GM23338 (cell line): ENCODE results near the gene CCDC91. TPM values are rescaled to one million over a fixed set of nuclear protein-coding genes. Genes with fewer than 3 reads are reported as not detected.

Experiments used
- ATAC-seq: fragments of 200-7000 bp; cut with Tn5 transposase; 3 replicates; pipeline ENCODE4 v1.9.1; 2020
- DNase-seq: peaks from one replicate; pipeline ENCODE4 v3.0.0-alpha.2; 2015; ENCODE audit warnings: low spot score
- H2AFZ ChIP-seq: fragments of 200-600 bp; sonication (generic); 2 replicates; pipeline ENCODE4 v1.8.0; 2016; ENCODE audit warnings: antibody characterized with exemption, mild to moderate bottlenecking, moderate library complexity
- H3F3A ChIP-seq: fragments of 200-600 bp; sonication (generic); replicated peaks from 2 replicates; pipeline ENCODE4 v1.8.0; 2017; ENCODE audit warnings: antibody characterized with exemption, mixed run types, low read depth
- H3K27ac ChIP-seq: fragments of 200-600 bp; sonication (generic); 2 replicates; pipeline ENCODE4 v1.6.1; 2016; ENCODE audit warnings: low read depth
- H3K27me3 ChIP-seq: fragments of 200-600 bp; sonication (generic); 2 replicates; pipeline ENCODE4 v1.8.0; 2016; ENCODE audit warnings: mild to moderate bottlenecking, mixed run types, moderate library complexity; ENCODE audit not compliant: insufficient read depth
- H3K36me3 ChIP-seq: fragments of 200-600 bp; sonication (generic); 2 replicates; pipeline ENCODE4 v1.8.0; 2016; ENCODE audit warnings: mild to moderate bottlenecking; ENCODE audit not compliant: insufficient read depth
- H3K4me1 ChIP-seq: fragments of 200-600 bp; sonication (generic); 2 replicates; pipeline ENCODE4 v1.8.0; 2016; ENCODE audit warnings: mild to moderate bottlenecking, moderate library complexity; ENCODE audit not compliant: insufficient read depth
- H3K4me2 ChIP-seq: fragments of 200-600 bp; sonication (generic); 2 replicates; pipeline ENCODE4 v1.7.1; 2017; ENCODE audit warnings: mixed run types
- H3K4me3 ChIP-seq: fragments of 200-600 bp; sonication (generic); 2 replicates; pipeline ENCODE4 v1.6.1; 2016; ENCODE audit warnings: mixed run types
- H3K79me2 ChIP-seq: fragments of 200-600 bp; sonication (generic); replicated peaks from 2 replicates; pipeline ENCODE4 v1.8.0; 2017; ENCODE audit warnings: mild to moderate bottlenecking; ENCODE audit not compliant: insufficient read depth
- H3K9me2 ChIP-seq: fragments of 200-600 bp; sonication (generic); 2 replicates; pipeline ENCODE4 v1.8.0; 2017; ENCODE audit not compliant: insufficient read depth
- H4K20me1 ChIP-seq: fragments of 200-600 bp; sonication (generic); replicated peaks from 2 replicates; pipeline ENCODE4 v1.8.0; 2017; ENCODE audit warnings: mild to moderate bottlenecking; ENCODE audit not compliant: insufficient read depth
- H3K27ac Mint-ChIP-seq: 2 replicates; pipeline ENCODE4 v1.8.0; 2020; ENCODE audit warnings: inconsistent platforms, mild to moderate bottlenecking, moderate library complexity, mixed read lengths
- H3K27me3 Mint-ChIP-seq: 3 replicates; pipeline ENCODE4 v1.8.0; 2022; ENCODE audit warnings: low read depth, mild to moderate bottlenecking, moderate library complexity, mixed read lengths, inconsistent platforms; ENCODE audit not compliant: insufficient read depth, poor library complexity
- H3K36me3 Mint-ChIP-seq: 3 replicates; pipeline ENCODE4 v1.8.0; 2021; ENCODE audit warnings: low read depth, mild to moderate bottlenecking, inconsistent platforms, moderate library complexity, mixed read lengths
- H3K4me1 Mint-ChIP-seq: 3 replicates; pipeline ENCODE4 v1.8.0; 2020; ENCODE audit warnings: mild to moderate bottlenecking, inconsistent platforms, mixed read lengths
- H3K4me3 Mint-ChIP-seq: 3 replicates; pipeline ENCODE4 v1.8.0; 2021; ENCODE audit warnings: moderate library complexity, mild to moderate bottlenecking, inconsistent platforms, mixed read lengths
- H3K9me3 Mint-ChIP-seq: 3 replicates; pipeline ENCODE4 v1.8.0; 2020; ENCODE audit warnings: moderate library complexity, mild to moderate bottlenecking, inconsistent platforms, mixed read lengths
- CREB1 ChIP-seq: fragments of 250-450 bp; sonication (Bioruptor Pico); IDR thresholded peaks from 2 replicates; pipeline ENCODE4 v1.5.0; 2020; ENCODE audit warnings: low read depth, mild to moderate bottlenecking, moderate library complexity
- EZH2 ChIP-seq: fragments of 200-600 bp; sonication (generic); IDR thresholded peaks from one replicate; pipeline ENCODE4 v1.8.0; 2017; ENCODE audit warnings: antibody characterized with exemption, mild to moderate bottlenecking, low read depth; ENCODE audit not compliant: unreplicated experiment
- EZH2phosphoT487 ChIP-seq: fragments of 200-600 bp; sonication (generic); IDR thresholded peaks from one replicate; pipeline ENCODE4 v1.8.1; 2018; ENCODE audit warnings: antibody characterized with exemption; ENCODE audit not compliant: unreplicated experiment
- JUNB ChIP-seq: IDR thresholded peaks from one replicate; pipeline ENCODE4 v1.6.1; 2016; ENCODE audit warnings: antibody characterized with exemption; ENCODE audit not compliant: unreplicated experiment
- NANOG ChIP-seq: IDR thresholded peaks from 2 replicates; pipeline ENCODE4 v1.6.1; 2016; ENCODE audit warnings: antibody characterized with exemption, borderline replicate concordance
- POLR2AphosphoS5 ChIP-seq: IDR thresholded peaks from 2 replicates; pipeline ENCODE4 v1.6.1; 2016; ENCODE audit warnings: antibody characterized with exemption, low read depth
- STAT1 ChIP-seq: IDR thresholded peaks from one replicate; pipeline ENCODE4 v1.6.1; 2016; ENCODE audit warnings: antibody characterized with exemption; ENCODE audit not compliant: unreplicated experiment
- ZNF114 ChIP-seq: fragments of 250-450 bp; sonication (Bioruptor Pico); IDR thresholded peaks from 2 replicates; pipeline ENCODE4 v1.5.0; 2020; ENCODE audit warnings: mild to moderate bottlenecking, moderate library complexity
- ZNF331 ChIP-seq: fragments of 250-450 bp; sonication (Bioruptor Pico); IDR thresholded peaks from 2 replicates; pipeline ENCODE4 v1.5.0; 2020; ENCODE audit warnings: low read depth, mild to moderate bottlenecking, moderate library complexity
- polyA plus RNA-seq: library from polyadenylated mRNA; unstranded; fragments of >200 nt; fragmentation: Nextera tagmentation; extraction: Ambion mirVana; gene quantifications from 2 replicates; pipeline ENCODE4 v1.2.1, GENCODE V29; 2016
- total RNA-seq: library from RNA; depleted of rRNA; stranded (reverse); fragments of >200 nt; shearing (Covaris generic); gene quantifications from 2 replicates; pipeline ENCODE4 v1.2.3, GENCODE V29; 2014
- TF ChIP-seq, protein P1 (sequence below), 2 experiments: fragments of 200-600 bp in 1 of 2; sonication (generic) in 1 of 2; conservative IDR thresholded peaks; 2 replicates each; pipeline versions ENCODE4 v1.5.1 to v1.6.1; 2016 to 2017; ENCODE audit warnings: antibody characterized with exemption in 2 of 2, low read depth in 2 of 2, mild to moderate bottlenecking in 2 of 2, moderate library complexity in 1 of 2
- TF ChIP-seq, protein P2 (sequence below): IDR thresholded peaks from 2 replicates; pipeline ENCODE4 v1.6.1; 2016; ENCODE audit warnings: antibody characterized with exemption
- TF ChIP-seq, protein P3 (sequence below): fragments of 250-450 bp; sonication (Bioruptor Pico); IDR thresholded peaks from 2 replicates; pipeline ENCODE4 v1.5.0; 2020; ENCODE audit warnings: mild to moderate bottlenecking, moderate library complexity
- TF ChIP-seq, protein P4 (sequence below): IDR thresholded peaks from one replicate; pipeline ENCODE4 v1.6.1; 2018; ENCODE audit warnings: antibody characterized with exemption; ENCODE audit not compliant: unreplicated experiment

The CCDC91 gene
- total and polyA plus RNA-seq, 2 experiments from 2014 or later = 24.7 to 48.7 TPM

DNA sequence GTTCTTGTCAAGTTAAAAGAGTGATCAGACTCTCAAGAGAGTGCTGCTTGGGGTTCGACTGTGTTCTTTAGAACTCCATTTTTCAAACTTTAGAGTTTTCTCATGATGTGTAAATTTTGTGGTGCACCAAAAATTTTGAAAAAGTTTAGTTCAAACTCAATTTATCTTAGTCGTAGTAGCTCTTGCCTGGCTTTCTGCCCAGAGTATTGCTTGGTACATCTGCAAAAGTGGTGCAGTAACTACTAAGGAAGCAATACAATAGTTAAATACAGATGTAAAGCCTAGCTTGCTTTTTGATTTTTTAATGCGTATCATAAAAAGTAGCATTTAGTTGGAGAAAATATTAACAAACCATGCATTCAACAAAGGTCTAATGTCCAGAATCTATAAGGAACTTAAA, 9.5 kb upstream of the CCDC91 start:
- Mint-ChIP-seq H3K27me3 (peaks cover 2% of the 10 kb centered on the region), H3K36me3 (no peaks in the 10 kb centered on the region), H3K4me1 (no peaks in the 10 kb centered on the region), H3K27ac (no peak overlapping the region), H3K9me3 (peaks cover 4% of the 10 kb centered on the region; the same call in 1 of the 3 replicates), H3K4me3 (no peak overlapping the region)
- ATAC-seq (no peak), DNase-seq (no peak)
- Histone ChIP-seq H3K27me3 (no peaks in the 10 kb centered on the region), H3K9me2 (peaks cover 3% of the 10 kb centered on the region; the same call in 1 of the 2 replicates), H3K79me2 (no peaks in the 10 kb centered on the region), H3K27ac (no peak overlapping the region), H3K4me3 (no peak overlapping the region), H3F3A (no peaks in the 10 kb centered on the region), H3K4me2 (no peak overlapping the region), H2AFZ (no peak overlapping the region), H3K4me1 (no peaks in the 10 kb centered on the region), H4K20me1 (no peaks in the 10 kb centered on the region), H3K36me3 (no peaks in the 10 kb centered on the region)
- no peak for TF ChIP-seq EZH2phosphoT487
- TF ChIP-seq, protein P1, sequence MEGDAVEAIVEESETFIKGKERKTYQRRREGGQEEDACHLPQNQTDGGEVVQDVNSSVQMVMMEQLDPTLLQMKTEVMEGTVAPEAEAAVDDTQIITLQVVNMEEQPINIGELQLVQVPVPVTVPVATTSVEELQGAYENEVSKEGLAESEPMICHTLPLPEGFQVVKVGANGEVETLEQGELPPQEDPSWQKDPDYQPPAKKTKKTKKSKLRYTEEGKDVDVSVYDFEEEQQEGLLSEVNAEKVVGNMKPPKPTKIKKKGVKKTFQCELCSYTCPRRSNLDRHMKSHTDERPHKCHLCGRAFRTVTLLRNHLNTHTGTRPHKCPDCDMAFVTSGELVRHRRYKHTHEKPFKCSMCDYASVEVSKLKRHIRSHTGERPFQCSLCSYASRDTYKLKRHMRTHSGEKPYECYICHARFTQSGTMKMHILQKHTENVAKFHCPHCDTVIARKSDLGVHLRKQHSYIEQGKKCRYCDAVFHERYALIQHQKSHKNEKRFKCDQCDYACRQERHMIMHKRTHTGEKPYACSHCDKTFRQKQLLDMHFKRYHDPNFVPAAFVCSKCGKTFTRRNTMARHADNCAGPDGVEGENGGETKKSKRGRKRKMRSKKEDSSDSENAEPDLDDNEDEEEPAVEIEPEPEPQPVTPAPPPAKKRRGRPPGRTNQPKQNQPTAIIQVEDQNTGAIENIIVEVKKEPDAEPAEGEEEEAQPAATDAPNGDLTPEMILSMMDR (conservative IDR thresholded peaks at IDR 0.05; ENCODE audit: low read depth in 2 of 2) = no peak
- TF ChIP-seq ZNF331 (CRISPR knock-in tag) = no peak
- TF ChIP-seq STAT1 = no peak
- no peak for TF ChIP-seq CREB1 (CRISPR knock-in tag)
- TF ChIP-seq ZNF114 = no peak
- TF ChIP-seq, protein P2, sequence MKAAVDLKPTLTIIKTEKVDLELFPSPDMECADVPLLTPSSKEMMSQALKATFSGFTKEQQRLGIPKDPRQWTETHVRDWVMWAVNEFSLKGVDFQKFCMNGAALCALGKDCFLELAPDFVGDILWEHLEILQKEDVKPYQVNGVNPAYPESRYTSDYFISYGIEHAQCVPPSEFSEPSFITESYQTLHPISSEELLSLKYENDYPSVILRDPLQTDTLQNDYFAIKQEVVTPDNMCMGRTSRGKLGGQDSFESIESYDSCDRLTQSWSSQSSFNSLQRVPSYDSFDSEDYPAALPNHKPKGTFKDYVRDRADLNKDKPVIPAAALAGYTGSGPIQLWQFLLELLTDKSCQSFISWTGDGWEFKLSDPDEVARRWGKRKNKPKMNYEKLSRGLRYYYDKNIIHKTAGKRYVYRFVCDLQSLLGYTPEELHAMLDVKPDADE = no peak
- TF ChIP-seq EZH2 = no peak
- no peak for TF ChIP-seq NANOG
- TF ChIP-seq JUNB = no peak
- TF ChIP-seq, protein P3, sequence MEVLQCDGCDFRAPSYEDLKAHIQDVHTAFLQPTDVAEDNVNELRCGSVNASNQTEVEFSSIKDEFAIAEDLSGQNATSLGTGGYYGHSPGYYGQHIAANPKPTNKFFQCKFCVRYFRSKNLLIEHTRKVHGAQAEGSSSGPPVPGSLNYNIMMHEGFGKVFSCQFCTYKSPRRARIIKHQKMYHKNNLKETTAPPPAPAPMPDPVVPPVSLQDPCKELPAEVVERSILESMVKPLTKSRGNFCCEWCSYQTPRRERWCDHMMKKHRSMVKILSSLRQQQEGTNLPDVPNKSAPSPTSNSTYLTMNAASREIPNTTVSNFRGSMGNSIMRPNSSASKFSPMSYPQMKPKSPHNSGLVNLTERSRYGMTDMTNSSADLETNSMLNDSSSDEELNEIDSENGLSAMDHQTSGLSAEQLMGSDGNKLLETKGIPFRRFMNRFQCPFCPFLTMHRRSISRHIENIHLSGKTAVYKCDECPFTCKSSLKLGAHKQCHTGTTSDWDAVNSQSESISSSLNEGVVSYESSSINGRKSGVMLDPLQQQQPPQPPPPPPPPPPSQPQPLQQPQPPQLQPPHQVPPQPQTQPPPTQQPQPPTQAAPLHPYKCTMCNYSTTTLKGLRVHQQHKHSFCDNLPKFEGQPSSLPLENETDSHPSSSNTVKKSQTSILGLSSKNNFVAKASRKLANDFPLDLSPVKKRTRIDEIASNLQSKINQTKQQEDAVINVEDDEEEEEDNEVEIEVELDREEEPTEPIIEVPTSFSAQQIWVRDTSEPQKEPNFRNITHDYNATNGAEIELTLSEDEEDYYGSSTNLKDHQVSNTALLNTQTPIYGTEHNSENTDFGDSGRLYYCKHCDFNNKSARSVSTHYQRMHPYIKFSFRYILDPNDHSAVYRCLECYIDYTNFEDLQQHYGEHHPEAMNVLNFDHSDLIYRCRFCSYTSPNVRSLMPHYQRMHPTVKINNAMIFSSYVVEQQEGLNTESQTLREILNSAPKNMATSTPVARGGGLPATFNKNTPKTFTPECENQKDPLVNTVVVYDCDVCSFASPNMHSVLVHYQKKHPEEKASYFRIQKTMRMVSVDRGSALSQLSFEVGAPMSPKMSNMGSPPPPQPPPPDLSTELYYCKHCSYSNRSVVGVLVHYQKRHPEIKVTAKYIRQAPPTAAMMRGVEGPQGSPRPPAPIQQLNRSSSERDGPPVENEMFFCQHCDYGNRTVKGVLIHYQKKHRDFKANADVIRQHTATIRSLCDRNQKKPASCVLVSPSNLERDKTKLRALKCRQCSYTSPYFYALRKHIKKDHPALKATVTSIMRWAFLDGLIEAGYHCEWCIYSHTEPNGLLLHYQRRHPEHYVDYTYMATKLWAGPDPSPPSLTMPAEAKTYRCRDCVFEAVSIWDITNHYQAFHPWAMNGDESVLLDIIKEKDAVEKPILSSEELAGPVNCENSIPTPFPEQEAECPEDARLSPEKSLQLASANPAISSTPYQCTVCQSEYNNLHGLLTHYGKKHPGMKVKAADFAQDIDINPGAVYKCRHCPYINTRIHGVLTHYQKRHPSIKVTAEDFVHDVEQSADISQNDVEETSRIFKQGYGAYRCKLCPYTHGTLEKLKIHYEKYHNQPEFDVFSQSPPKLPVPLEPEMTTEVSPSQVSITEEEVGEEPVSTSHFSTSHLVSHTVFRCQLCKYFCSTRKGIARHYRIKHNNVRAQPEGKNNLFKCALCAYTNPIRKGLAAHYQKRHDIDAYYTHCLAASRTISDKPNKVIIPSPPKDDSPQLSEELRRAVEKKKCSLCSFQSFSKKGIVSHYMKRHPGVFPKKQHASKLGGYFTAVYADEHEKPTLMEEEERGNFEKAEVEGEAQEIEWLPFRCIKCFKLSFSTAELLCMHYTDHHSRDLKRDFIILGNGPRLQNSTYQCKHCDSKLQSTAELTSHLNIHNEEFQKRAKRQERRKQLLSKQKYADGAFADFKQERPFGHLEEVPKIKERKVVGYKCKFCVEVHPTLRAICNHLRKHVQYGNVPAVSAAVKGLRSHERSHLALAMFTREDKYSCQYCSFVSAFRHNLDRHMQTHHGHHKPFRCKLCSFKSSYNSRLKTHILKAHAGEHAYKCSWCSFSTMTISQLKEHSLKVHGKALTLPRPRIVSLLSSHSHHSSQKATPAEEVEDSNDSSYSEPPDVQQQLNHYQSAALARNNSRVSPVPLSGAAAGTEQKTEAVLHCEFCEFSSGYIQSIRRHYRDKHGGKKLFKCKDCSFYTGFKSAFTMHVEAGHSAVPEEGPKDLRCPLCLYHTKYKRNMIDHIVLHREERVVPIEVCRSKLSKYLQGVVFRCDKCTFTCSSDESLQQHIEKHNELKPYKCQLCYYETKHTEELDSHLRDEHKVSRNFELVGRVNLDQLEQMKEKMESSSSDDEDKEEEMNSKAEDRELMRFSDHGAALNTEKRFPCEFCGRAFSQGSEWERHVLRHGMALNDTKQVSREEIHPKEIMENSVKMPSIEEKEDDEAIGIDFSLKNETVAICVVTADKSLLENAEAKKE (CRISPR knock-in tag) = no peak
- no peak for TF ChIP-seq POLR2AphosphoS5
- TF ChIP-seq, protein P4, sequence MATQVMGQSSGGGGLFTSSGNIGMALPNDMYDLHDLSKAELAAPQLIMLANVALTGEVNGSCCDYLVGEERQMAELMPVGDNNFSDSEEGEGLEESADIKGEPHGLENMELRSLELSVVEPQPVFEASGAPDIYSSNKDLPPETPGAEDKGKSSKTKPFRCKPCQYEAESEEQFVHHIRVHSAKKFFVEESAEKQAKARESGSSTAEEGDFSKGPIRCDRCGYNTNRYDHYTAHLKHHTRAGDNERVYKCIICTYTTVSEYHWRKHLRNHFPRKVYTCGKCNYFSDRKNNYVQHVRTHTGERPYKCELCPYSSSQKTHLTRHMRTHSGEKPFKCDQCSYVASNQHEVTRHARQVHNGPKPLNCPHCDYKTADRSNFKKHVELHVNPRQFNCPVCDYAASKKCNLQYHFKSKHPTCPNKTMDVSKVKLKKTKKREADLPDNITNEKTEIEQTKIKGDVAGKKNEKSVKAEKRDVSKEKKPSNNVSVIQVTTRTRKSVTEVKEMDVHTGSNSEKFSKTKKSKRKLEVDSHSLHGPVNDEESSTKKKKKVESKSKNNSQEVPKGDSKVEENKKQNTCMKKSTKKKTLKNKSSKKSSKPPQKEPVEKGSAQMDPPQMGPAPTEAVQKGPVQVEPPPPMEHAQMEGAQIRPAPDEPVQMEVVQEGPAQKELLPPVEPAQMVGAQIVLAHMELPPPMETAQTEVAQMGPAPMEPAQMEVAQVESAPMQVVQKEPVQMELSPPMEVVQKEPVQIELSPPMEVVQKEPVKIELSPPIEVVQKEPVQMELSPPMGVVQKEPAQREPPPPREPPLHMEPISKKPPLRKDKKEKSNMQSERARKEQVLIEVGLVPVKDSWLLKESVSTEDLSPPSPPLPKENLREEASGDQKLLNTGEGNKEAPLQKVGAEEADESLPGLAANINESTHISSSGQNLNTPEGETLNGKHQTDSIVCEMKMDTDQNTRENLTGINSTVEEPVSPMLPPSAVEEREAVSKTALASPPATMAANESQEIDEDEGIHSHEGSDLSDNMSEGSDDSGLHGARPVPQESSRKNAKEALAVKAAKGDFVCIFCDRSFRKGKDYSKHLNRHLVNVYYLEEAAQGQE = no peak
